Trophoblast cell (in vitro differentiated cells and primary cell): ENCODE data around the gene UCHL3.
A peak's percentile ranks its signal among the peaks of the same experiment; 100 is the strongest.

Source experiments
- DNase-seq, 2 donors: peaks; one replicate each; pipeline ENCODE4 v3.0.0-alpha.2; 2016
- H2AFZ ChIP-seq: 2 replicates; pipeline ENCODE4 v1.6.1; 2013; ENCODE audit warnings: low read length, moderate library complexity, mild to moderate bottlenecking; ENCODE audit not compliant: insufficient read depth, poor library complexity
- H2AK5ac ChIP-seq: 2 replicates; pipeline ENCODE4 v1.6.1; 2013; ENCODE audit warnings: mild to moderate bottlenecking, low read length
- H2BK120ac ChIP-seq: 2 replicates; pipeline ENCODE4 v1.6.1; 2013; ENCODE audit warnings: low read length, mild to moderate bottlenecking, moderate library complexity; ENCODE audit not compliant: insufficient read depth, poor library complexity
- H2BK12ac ChIP-seq: 2 replicates; pipeline ENCODE4 v1.6.1; 2013; ENCODE audit warnings: mild to moderate bottlenecking, low read length, moderate library complexity
- H2BK5ac ChIP-seq: 2 replicates; pipeline ENCODE4 v1.6.1; 2013; ENCODE audit warnings: low read length, low read depth, moderate library complexity, mild to moderate bottlenecking; ENCODE audit not compliant: poor library complexity
- H3K14ac ChIP-seq: 2 replicates; pipeline ENCODE4 v1.6.1; 2013; ENCODE audit warnings: mild to moderate bottlenecking, low read length
- H3K18ac ChIP-seq: 2 replicates; pipeline ENCODE4 v1.6.1; 2013; ENCODE audit warnings: mild to moderate bottlenecking, low read length
- H3K23ac ChIP-seq: 2 replicates; pipeline ENCODE4 v1.6.1; 2013; ENCODE audit warnings: low read length
- H3K27ac ChIP-seq: 2 replicates; pipeline ENCODE4 v1.5.1; 2013; ENCODE audit warnings: low read depth, mild to moderate bottlenecking, inconsistent platforms, low read length, moderate library complexity
- H3K27me3 ChIP-seq: 2 replicates; pipeline ENCODE4 v1.6.1; 2013; ENCODE audit warnings: inconsistent platforms, mild to moderate bottlenecking, low read length, moderate library complexity; ENCODE audit not compliant: insufficient read depth
- H3K36me3 ChIP-seq, 2 experiments: 1 replicate in 1 of 2; 2 replicates in 1 of 2; pipeline ENCODE4 v1.6.1; 2013; ENCODE audit warnings: low read length in 2 of 2, mild to moderate bottlenecking in 2 of 2, moderate library complexity in 1 of 2; ENCODE audit not compliant: insufficient read depth in 2 of 2, control insufficient read depth in 1 of 2
- H3K4ac ChIP-seq: 2 replicates; pipeline ENCODE4 v1.6.1; 2013; ENCODE audit warnings: low read depth, mild to moderate bottlenecking, low read length, moderate library complexity
- H3K4me1 ChIP-seq, 2 experiments: 1 replicate in 1 of 2; 2 replicates in 1 of 2; pipeline ENCODE4 v1.6.1; 2013; ENCODE audit warnings: low read length in 2 of 2, mild to moderate bottlenecking in 2 of 2, moderate library complexity in 1 of 2; ENCODE audit not compliant: insufficient read depth in 2 of 2, control insufficient read depth in 1 of 2
- H3K4me2 ChIP-seq: 2 replicates; pipeline ENCODE4 v1.6.1; 2013; ENCODE audit warnings: inconsistent platforms, mild to moderate bottlenecking, low read length, moderate library complexity
- H3K4me3 ChIP-seq: 2 replicates; pipeline ENCODE4 v1.5.1; 2013; ENCODE audit warnings: mild to moderate bottlenecking, low read depth, low read length, inconsistent platforms
- H3K79me1 ChIP-seq: one replicate; pipeline ENCODE4 v1.6.1; 2013; ENCODE audit warnings: low read length
- H3K79me2 ChIP-seq: 2 replicates; pipeline ENCODE4 v1.6.1; 2013; ENCODE audit warnings: low read length, mild to moderate bottlenecking; ENCODE audit not compliant: control insufficient read depth, insufficient read depth, poor library complexity
- H3K9ac ChIP-seq: 2 replicates; pipeline ENCODE4 v1.6.1; 2013; ENCODE audit warnings: mild to moderate bottlenecking, low read length
- H3K9me3 ChIP-seq: 2 replicates; pipeline ENCODE4 v1.6.1; 2013; ENCODE audit warnings: low read depth, mild to moderate bottlenecking, control low read depth, inconsistent platforms, low read length; ENCODE audit not compliant: insufficient read depth
- H4K12ac ChIP-seq: 2 replicates; pipeline ENCODE4 v1.6.1; 2013; ENCODE audit warnings: low read depth, mild to moderate bottlenecking, low read length, moderate library complexity
- H4K8ac ChIP-seq: 2 replicates; pipeline ENCODE4 v1.6.1; 2013; ENCODE audit warnings: low read depth, mild to moderate bottlenecking, low read length, moderate library complexity
- H4K91ac ChIP-seq: one replicate; pipeline ENCODE4 v1.6.1; 2013; ENCODE audit warnings: low read depth, mild to moderate bottlenecking, low read length, moderate library complexity
- WGBS: extraction: QIAGEN DNeasy Blood & Tissue Kit; methylation state at CpG from one replicate; pipeline ENCODE4 v1.1.7; 2013; ENCODE audit warnings: missing lambda C conversion rate; ENCODE audit not compliant: insufficient read length, insufficient coverage; ENCODE audit errors: extremely low coverage; 5-methylcytosine and 5-hydroxymethylcytosine counted together

UCHL3 gene

DNA sequence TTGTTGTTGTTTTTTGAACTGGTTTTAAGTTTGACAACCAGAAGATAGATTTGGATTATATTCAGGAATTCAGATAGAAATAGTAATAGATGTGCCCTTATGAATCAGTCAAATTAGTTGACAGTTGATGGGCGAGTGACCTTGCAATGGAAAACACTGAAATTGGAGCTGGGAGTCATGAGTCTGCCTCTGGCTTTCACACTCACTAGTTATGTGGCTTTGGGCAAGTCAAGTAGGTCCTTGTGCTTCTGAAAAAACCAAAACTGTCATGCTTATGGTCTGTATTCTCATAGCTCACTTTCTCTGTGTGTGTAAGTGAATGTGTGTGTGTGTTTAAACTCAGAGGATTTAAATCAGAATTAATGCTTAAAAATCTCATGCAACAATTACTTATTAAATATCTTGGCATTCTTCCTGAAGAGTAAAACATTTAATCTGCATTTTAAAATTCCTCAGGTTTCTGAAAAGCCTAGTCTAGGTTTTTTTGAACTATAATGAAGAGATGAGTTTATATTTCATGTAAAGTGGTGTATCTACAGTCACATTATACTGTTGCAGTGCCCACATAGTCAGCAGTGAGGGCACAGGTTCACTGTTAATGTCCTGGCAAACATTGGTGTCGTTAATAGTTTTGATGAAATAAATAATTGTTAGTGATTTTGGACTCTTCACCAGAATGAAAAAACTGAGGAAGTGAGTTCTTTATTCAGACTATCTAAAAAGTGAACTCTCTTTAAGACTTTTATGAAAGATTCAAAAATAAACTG is 32.5 kb downstream of the UCHL3 start:
- no peak for DNase-seq
- Histone ChIP-seq H3K4ac (no peak overlapping the region), H4K8ac (no peak overlapping the region), H3K27me3 (no peaks in the 10 kb centered on the region), H2BK5ac (no peak overlapping the region), H3K9ac (no peak overlapping the region), H3K18ac (no peak overlapping the region), H2AK5ac (no peak overlapping the region), H2AFZ (no peak overlapping the region), H3K23ac (no peak overlapping the region), H3K36me3 (no peaks in the 10 kb centered on the region), H2BK120ac (no peak overlapping the region), H3K14ac (no peak overlapping the region), H3K4me2 (no peak overlapping the region), H3K79me2 (no peaks in the 10 kb centered on the region), H3K4me1 (no peaks in the 10 kb centered on the region), H3K4me3 (no peak overlapping the region), H3K9me3 (no peaks in the 10 kb centered on the region), H3K79me1 (no peaks in the 10 kb centered on the region), H4K12ac (no peak overlapping the region), H4K91ac (no peak overlapping the region), H2BK12ac (no peak overlapping the region), H3K27ac (no peak overlapping the region)
- no CpG with 5 or more reads among the region's 2 CpGs for WGBS

DNA sequence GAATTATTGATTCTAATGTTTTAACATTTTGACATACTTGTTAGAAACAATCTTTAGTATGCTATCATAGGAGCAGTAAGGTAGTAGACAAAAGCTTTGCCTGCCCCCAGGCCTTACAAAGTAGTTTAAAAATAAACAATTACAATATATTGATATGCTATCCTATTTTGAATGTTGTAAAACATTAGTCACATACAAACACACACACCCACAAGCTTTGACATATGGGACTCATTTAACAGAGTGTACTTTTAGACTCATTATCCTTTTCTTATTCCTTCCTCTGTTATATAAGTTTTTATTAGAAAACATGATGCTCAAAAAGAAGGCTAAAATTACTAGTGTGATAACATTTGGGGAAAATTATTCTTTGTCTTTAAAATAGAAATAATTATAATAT is 33.5 kb downstream of the UCHL3 start:
- H3K4me3 ChIP-seq: no peak overlapping the region
- no peak for DNase-seq
- no peak overlapping the region for H4K12ac ChIP-seq

DNA sequence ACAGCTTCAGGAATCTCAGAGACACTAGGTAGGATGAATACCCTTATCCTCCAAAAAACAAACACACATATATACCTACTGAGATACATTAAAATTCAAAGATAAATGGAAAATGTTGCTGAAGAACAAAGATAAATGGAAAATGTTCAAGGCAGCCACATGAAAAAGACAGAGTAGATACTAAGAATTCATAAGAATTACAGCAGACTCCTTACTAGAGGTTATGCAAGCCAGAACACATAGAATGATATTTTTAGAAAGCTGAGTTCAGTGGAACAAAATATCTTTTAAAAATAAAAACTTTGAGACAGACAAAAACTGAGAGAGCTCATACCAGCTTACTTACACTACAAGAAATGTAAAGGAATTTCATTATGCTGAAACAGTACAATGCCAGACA is 35.6 kb downstream of the UCHL3 start:
- Histone ChIP-seq H3K14ac (no peak overlapping the region), H4K8ac (no peak overlapping the region), H3K27ac (no peak overlapping the region), H2BK12ac (no peak overlapping the region), H4K12ac (no peak overlapping the region), H2BK120ac (no peak overlapping the region), H3K79me2 (no peaks in the 10 kb centered on the region), H3K79me1 (no peaks in the 10 kb centered on the region), H3K4me3 (no peak overlapping the region), H3K18ac (no peak overlapping the region), H3K4me1 (no peaks in the 10 kb centered on the region), H3K9ac (no peak overlapping the region), H3K4ac (no peak overlapping the region), H4K91ac (no peak overlapping the region), H3K4me2 (no peak overlapping the region), H2AFZ (no peak overlapping the region), H2BK5ac (no peak overlapping the region), H3K27me3 (no peaks in the 10 kb centered on the region), H3K23ac (no peak overlapping the region), H3K36me3 (peaks cover 0 to 2% of the 10 kb centered on the region in 2 experiments), H3K9me3 (no peaks in the 10 kb centered on the region), H2AK5ac (no peak overlapping the region)
- no peak for DNase-seq

More for the DNA sequence above, 33.5 kb downstream of the UCHL3 start:
- no peaks in the 10 kb centered on the region for H3K4me1 ChIP-seq
- H3K23ac ChIP-seq: no peak overlapping the region
- H2BK120ac ChIP-seq: no peak overlapping the region
- H2BK12ac ChIP-seq: no peak overlapping the region
- H3K18ac ChIP-seq: no peak overlapping the region
- no peak overlapping the region for H3K14ac ChIP-seq
- H2AFZ ChIP-seq: no peak overlapping the region
- no peak overlapping the region for H3K9ac ChIP-seq
- no peak overlapping the region for H3K4me2 ChIP-seq
- H3K9me3 ChIP-seq: no peaks in the 10 kb centered on the region
- H2AK5ac ChIP-seq: no peak overlapping the region
- H3K79me1 ChIP-seq: no peaks in the 10 kb centered on the region
- no peaks in the 10 kb centered on the region for H3K27me3 ChIP-seq
- H3K27ac ChIP-seq: no peak overlapping the region
- H3K4ac ChIP-seq: no peak overlapping the region
- no peak overlapping the region for H4K8ac ChIP-seq
- no peak overlapping the region for H4K91ac ChIP-seq
- no peaks in the 10 kb centered on the region for H3K36me3 ChIP-seq
- no peaks in the 10 kb centered on the region for H3K79me2 ChIP-seq
- no peak overlapping the region for H2BK5ac ChIP-seq

DNA sequence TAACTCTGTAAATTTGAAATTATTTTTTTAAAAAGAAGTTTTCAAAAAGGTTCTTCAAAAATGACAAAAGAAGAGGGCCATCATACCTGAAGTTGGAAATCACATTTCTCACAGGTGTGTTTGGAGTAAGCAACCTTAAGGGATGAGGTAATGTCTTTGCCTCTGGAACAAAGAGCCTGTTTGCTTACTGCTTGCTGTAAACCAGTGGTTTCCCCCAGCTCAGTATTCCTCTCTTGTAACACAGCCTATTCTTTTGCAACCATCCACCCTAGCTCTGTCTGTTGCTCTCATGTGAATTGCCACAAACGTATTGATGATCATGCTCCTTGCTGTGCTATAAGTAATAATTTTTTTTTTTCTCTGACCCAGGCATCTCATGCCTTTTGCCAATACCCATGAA is 38.1 kb downstream of the UCHL3 start:
- H2BK12ac ChIP-seq: no peak overlapping the region
- no peak overlapping the region for H3K27ac ChIP-seq
- H2BK5ac ChIP-seq: no peak overlapping the region
- H3K18ac ChIP-seq: no peak overlapping the region
- H3K4ac ChIP-seq: no peak overlapping the region
- no CpG with 5 or more reads among the region's 1 CpG for WGBS
- no peak overlapping the region for H2BK120ac ChIP-seq
- H3K9ac ChIP-seq: no peak overlapping the region
- H3K79me1 ChIP-seq: no peaks in the 10 kb centered on the region
- no peaks in the 10 kb centered on the region for H3K79me2 ChIP-seq
- no peaks in the 10 kb centered on the region for H3K4me1 ChIP-seq
- no peak overlapping the region for H3K4me3 ChIP-seq
- no peak overlapping the region for H4K12ac ChIP-seq
- H3K4me2 ChIP-seq: no peak overlapping the region
- no peaks in the 10 kb centered on the region for H3K9me3 ChIP-seq
- no peak overlapping the region for H2AK5ac ChIP-seq
- DNase-seq: peak in 1 of 2 donors; percentile 7
- H3K36me3 ChIP-seq: peaks cover 0 to 2% of the 10 kb centered on the region in 2 experiments
- H2AFZ ChIP-seq: no peak overlapping the region
- no peak overlapping the region for H3K23ac ChIP-seq
- H3K14ac ChIP-seq: no peak overlapping the region
- H4K91ac ChIP-seq: no peak overlapping the region
- H3K27me3 ChIP-seq: no peaks in the 10 kb centered on the region
- H4K8ac ChIP-seq: no peak overlapping the region
